HG02678 (cell line): ENCODE measurements around the gene CPAMD8.

Source experiments
- ATAC-seq: cut with Tn5 transposase; IDR thresholded peaks from one replicate; pipeline ENCODE4 v1.9.1; 2021; ENCODE audit warnings: mild to moderate bottlenecking, moderate library complexity; ENCODE audit not compliant: unreplicated experiment

Gene CPAMD8

DNA sequence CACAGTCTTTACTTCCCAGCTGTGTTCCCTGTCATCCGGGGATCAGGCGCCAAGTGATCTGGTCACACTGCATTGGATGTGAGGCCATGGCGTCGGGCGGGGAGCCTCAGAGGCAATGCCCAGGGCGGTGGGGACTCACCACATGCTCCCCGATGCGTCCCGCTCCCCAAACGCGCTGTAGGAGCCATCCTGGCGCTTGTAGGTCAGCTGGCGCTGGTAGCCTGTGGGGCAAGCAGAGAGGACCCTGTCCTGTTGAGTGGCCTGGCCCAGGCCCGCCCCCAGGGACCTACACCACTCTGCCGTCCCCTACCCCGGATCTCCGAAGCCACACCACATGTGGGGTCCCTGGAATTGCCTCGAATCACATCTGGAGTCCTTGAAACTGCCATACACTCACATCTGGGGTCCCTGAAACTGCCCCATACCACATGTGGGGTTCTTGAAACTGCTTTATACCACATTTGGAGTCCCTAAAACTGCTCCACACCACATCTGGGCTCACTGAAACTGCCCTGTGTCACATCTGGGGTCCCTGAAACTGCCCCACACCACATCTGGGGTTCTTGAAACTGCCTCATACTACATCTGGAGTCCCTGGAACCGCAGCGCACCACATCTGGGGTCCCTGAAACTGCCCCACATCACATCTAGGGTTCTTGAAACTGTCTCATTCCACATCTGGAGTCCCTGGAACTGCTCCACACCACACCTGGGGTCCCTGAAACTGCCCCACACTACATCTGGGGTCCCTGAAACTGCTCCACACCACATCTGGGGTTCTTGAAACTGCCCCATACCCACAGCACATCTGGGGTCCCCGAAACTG lies 104.6 kb downstream of the CPAMD8 start:
- ATAC-seq: no peak

DNA sequence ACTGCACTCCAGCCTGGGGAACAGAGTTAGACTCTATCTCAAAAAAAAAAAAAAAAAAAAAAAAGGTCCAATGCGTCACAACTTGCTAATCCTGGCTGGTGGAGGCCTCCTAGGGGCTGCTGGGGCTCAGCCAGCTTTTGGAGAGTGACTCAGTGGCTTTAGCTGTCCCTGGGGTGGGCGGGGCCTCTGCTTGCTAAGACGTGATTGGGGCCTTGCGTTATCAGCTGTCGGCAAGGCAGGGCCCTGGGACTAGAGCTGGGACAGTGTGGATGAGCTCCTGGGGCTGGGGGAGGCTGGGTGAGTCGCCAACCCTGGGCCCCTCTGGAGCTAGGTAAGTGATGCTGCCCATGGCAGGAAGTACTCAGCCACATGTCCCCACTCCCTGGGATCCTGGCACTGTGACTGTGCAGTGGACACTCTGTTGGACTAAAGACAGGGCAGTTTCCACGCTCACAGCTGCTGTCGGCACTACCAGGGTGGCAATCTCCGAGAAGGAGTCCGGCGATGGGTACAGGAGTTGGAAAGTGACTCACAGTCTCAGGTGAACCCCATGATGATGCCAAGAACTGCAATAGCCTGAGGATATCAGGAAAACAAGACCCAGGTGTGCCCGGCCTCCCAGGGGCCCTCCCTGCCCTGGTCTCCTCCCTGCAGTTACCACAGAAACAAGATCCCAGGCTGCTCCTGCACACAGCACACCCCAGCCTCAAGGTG lies 105.6 kb downstream of the CPAMD8 start:
- ATAC-seq: no peak

DNA sequence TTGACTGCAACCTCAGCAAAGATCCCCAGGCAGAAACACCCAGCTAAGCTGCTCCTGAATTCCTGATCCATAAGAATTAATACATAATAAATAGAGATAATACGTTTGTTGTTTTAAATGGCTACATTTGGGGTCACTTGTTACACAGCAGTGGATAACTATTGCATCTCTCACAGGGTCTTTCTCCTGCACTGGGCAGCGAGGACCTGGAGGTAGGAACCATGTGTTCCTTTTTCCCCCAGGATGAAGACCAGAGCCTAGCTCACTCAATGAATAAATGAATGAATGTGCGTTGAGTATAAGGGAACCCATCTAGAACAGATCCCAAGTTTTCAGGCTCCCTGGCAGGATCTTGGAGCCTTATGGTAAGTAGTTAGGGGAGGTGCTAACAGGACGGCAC lies 107.1 kb downstream of the CPAMD8 start:
- ATAC-seq: no peak

DNA sequence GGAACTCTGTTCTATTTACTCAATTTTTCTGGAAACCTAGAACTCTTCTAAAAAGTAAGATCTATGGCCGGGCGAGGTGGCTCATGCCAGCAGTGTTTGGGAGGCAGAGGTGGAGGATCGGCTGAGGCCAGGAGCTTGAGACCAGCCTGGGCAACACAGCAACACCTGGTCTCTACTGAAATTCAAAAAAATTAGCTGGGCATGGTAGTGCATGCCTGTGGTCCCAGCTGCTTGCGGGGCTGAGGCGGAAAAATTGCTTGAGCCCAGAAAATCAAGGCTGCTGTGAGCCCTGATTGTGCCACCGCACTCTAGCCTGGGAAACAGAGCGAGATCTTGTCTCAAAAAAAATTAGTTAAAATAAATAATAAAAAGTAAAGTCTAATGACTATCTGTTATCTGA lies 109.2 kb downstream of the CPAMD8 start:
- ATAC-seq: no peak

DNA sequence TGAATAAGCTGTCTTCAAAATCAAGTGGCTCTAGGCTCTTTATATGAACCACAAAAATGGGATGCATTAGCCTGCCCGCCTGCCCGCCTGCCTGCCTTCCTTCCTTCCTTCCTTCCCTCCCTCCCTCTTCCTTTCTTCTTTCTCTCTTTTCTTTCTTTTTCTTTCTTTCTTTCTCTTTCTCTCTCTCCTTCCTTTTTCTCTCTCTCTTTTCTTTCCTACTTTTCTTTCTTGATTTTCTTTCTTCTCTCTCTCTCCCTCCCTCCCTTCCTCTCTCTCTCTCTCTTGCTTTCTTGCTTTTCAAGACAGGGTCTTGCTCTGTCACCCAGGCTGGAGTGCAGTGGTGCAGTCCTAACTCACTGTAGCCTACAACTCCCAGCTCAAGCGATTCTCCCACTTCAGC lies 110.9 kb downstream of the CPAMD8 start:
- ATAC-seq: no peak

DNA sequence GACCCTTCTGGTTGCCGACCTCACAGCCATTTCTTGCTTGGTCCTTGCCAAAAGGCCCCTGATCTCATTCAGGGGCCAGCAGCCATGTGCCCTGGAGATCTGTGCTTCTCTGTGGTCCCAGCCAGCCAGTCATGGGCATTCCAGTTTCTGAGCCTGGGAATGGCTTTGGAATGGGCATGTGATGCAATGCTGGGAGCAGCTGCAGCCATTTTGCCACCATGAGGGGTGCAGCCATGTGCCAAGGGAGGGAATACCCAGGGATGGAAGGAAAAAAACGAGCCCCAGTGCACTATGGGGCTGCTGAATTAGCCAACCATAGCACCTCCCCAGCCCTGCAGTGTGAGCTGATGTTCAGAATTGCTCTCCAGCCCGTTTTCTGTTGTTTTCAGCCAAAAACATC lies 111.5 kb downstream of the CPAMD8 start:
- ATAC-seq: no peak

DNA sequence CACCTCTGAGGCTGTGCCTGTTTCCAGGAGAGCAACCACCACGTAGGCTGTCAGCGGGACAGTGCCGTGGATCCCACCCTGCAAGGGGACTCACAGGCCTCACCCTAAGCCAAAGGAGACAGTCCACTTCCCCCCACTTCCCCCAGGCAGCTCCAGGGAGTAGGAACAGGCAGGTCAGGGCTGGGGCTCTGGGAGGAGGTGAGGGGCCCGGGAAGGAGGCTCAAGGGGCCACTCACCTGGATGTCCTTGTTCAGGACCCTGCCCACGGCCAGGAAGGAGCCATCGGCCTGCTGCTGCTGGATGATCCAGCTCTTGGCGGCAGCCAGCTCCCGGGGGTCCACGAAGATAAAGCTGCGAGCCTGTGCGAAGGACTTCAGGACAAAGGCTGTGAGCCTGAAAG lies 112.2 kb downstream of the CPAMD8 start:
- ATAC-seq: no peak

DNA sequence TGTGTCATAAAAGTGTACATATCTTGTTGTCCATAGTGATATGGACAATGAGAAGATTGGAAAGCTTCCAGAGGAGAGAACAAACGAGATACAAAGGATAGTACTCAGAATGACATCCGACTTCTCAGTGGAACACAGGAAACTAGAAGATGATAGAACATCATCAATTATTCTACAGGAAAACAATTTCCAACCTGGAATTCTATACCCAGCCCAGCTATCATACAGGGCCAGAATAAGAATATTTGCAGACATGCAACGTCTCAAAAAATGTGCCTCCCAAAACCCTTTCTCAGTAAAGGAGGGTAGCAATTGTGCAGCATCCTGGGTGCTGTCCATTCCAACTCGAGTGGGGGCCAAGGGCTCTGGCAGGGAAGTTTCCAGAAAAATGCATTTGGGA lies 113.8 kb downstream of the CPAMD8 start:
- ATAC-seq: no peak

DNA sequence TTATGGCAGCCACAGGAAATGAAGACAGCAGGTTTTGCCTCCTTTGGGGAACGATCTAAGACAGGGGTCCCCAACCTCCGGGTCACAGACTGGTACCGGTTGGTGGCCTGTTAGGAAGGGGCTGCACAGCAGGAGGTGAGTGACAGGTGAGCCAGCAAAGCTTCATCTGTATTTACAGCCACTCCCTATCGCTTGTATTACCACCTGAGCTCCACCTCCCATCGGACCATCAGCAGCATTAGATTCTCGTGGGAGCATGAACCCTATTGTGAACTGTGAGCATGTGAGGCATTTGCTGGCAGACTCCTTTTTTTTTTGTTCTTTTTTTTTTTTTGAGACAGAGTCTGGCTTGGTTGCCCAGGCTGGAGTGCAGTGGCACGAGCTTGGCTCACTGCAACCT lies 115.6 kb downstream of the CPAMD8 start:
- ATAC-seq: no peak

DNA sequence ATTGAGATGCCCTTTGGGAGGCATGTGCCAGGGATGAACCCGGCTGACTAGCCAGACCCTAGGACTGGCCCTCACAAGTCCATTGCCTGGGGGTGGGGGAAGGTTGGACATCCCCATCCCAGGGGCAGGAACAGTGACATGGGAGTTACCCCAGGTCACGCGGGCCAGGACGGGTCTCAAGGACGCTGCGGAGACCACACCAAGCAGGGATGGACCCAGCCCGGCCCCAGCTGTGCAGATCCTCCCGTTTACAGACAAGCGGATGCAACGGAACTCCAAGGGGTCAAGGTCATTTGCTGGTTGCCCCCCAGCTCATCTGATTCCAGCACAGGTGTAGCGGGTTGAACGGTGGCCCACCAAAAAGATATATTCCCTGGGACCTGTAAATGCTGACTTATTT lies 117.9 kb downstream of the CPAMD8 start:
- no peak for ATAC-seq

DNA sequence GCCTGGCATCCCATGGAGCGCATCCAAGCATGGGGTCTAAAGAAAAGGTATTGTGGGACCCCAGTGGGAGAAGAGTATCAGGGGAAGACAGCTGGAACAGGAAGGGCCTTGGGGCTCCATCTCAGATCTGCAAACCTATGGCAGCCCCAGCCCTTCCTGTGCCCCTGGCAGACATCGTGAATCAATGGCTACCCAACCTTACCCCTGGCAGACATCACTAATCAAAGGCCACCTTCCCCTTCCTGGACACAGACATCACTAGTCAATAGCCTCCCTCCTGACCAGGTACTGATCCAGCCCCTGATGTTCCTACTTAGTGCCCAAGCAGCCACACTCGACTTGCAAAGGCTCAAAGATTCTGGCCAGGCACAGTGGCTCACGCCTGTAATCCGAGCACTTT lies 122.0 kb downstream of the CPAMD8 start:
- no peak for ATAC-seq

DNA sequence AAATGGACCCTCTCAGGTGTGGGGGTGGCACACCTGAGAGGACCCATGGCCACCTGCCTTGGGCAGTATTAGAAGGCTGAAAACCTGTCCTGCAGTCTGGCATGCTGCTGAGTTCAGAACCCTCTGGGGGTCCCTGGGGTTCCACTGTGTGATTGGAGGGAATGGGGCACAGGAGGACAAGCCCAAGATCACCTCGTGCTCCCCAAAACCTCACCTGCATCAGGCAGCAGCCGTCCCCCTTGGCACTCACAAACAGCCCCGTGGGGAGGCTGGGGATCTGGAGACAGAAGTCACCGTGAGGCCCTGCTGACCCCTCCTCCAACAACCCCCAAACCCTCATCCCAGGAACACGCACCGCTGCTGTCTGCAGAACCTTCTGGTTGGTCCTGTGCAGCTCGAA lies 123.3 kb downstream of the CPAMD8 start:
- ATAC-seq: no peak

DNA sequence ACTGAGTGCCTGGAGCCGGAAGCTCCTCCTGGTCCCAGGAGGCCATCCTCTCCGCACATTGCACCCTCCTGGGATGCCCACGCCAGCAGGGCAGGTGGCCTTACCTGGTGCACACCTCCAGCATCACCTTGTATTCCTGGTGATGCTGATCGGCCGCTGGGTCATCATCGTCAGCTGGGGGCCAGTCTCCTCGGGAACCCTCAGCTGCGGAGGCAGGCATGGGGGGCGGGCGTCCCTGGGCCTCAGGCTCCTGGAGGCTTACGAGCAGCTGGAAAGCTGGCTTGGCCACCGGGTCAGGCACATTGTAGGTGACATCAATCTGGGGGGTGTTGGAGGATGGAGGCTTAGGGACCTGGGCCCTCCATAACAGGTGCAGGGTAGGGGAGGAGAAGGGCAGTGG lies 124.1 kb downstream of the CPAMD8 start:
- no peak for ATAC-seq

DNA sequence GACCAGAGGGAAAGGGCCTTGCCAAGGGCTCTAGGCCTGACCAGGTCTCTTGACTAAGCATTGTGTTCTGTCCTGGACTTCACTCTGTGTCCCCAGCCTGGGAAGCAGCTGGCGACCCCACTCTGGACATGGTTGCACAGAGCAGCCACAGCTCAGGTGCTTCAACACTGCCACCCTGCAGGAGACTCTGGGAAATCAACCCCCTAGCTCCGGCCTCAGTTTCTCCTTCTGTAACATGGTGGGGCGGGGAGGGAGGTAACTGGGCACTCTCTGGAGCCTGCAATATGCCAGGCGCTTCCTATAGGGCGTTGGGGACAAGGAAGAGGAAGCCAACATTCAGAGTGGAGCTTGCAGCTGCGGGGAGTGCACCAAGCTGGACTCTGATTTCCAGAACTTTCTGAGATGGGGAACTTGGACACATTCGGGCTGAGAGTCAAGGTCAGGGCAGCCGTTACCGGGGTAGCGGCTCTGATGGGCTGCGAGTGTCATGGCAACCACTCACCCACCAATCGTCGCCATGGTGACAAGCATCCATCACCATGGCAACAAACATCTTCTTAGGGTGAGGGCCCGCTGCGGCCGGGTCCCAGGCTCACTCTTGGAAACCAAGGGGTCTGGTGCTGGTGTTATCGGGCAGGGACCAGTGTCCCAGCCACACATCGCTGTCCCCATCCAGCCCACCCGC lies 125.0 kb downstream of the CPAMD8 start:
- no peak for ATAC-seq

DNA sequence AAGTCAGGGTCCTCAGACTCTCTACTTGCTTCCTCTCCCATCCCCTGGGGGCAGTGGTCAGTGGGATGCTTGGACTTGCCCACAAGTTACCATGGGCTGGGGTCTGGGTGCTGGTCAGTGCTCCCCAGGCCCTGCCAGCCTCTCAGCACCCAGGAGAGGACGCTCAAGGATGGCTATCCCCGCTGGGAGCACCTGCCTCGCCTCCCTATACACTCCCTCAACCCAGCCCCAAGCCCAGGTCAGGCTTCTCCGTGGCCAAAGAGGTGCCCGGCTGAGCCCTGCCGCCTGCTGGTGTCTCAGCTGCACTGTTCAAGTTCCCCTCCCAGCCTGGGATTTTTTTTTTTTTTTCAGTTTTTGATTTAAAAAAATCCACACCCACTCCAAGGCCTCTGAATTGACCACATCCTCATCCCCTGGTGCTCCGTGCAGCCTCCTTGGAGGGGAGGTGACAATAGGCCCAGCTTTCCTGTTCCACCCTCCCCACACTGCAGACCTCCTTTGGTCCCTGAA lies 127.0 kb downstream of the CPAMD8 start:
- ATAC-seq: no peak

DNA sequence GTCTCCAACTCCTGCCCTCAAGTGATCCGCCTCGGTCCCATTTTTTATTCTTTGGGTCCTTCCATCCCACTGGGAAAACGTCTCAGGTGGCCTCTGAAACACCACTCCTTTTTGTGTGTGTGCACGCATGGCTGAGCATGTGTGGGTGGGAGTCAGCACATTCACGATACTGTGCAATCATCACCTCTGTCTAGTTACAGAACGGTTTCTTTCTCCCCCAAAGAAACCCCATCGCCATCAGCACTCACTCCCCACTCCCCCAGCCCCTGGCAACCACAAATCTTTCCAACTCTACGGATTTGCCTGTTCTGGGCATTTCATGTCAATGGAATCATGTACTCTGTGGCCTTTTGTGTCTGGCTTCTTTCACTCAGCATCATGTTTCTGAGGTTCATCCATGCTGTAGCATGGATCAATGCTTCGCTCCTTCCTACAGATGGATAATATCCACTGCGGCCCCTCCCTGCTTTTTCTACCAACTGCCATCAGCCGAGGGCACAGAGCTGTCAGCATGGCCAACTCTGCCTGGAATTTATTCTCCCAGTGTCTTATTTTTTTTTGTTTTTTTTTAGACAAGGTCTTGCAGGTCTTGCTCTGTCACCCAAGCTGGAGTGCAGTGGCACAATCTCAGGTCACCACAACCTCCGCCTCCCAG lies 128.1 kb downstream of the CPAMD8 start:
- no peak for ATAC-seq

DNA sequence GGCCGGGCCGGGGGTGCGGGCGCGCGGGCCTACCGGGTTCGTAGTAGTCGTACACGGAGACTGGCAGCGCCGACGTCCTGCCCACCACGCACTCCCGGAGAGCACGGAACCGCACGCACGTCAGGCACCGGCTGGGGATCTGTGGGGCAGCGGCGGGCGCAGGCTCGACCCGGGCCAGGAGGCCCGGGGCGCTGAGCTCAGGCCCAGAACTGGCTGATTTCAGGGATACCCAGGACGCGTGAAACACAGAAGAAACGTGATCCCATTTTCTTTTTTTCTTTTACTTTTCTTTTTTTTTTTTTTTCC lies 128.8 kb downstream of the CPAMD8 start:
- no peak for ATAC-seq

DNA sequence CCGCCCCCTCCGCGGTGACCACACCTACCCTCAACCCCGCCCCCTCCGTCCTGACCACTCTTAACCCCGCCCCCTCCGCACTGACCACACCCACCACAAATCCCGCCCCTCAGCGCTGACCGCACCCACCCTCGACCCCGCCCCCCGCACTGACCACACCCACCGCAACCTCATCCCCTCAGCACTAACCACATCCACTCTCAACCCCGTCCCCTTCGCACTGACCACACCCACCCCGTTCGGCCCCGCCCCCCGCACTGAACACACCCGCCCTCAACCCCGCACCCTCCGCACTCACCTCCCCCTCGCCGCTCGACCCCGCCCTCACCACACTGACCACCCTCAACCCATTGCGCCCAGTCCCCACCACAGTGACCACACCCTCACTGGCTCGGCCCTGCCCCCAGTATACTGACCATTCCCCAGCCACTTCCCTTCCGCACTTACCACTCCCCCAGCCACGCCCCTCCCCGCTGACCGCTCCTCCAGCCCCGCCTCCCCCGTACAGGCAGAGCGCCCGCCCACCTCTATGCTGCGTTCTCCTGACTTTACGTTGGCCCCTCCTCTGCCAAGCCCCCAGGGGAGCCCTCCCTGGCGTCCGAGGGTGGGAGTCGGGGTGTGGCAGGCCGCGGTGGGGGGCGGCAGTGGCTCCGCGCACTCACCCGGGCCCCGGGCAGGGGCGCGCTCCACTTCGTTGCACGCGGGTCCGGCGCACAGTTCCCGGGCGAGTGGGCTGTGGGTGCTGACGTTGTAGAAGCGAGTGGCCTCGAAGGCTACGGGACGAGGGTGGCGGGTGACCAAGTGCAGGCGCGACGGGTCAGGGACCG lies 129.4 kb downstream of the CPAMD8 start:
- ATAC-seq: peak; percentile 54

DNA sequence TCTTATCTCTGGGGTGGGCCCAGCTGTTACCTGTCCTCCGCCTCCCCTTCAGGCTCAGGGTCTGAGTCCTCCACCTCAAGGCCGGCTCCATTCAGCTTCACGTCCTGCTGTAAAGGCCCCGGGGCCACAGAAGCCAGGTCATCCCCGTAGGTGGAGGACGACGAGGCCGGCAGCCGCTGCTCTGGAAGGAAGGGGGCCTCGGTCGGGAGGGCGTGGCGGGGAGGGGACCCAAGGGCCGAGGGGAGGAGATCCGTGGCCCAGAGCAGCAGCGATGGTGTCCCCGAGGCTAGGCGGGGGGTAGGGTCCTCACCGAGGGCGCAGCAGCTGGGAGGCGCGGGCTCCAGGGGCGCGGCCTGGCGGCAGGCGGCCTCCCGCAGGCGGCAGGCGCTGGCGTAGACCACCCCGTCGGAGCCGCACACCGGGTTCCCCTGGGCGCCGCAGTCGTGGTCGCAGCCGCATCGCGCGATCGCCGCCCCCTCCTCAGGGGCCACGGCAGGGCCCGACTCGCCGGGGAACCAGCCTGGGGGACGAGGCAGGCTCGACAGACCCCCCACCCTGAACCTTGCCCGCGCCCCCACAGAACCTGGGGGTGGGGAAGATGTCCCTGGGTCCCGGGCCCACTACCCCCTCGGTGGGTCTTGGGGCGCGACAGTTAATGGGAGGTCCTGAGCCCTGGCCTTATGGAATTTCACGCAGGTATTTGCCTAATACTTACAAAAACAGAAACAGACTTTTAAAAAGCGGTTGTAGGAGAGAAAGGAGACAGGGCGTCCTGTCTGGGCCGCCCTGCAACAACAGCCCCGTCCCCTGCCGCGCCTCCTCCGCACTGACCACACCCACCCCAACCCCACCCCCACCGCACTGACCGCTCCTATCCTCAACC lies 130.2 kb downstream of the CPAMD8 start:
- peak; percentile 34 for ATAC-seq
